Measurements from ENCODE around the gene ENOX1. TPM values are rescaled to one million over a fixed set of nuclear protein-coding genes. Genes with fewer than 3 reads are reported as not detected.

The ENOX1 gene
- total RNA-seq, 4 donors from 2014 or later = 0.27 to 0.83 (median 0.53) TPM; not detected in 1

- Histone ChIP-seq H3K27ac (no peak overlapping the region), H3K36me3 (no peaks in the 10 kb centered on the region), H3K9me3 (no peaks in the 10 kb centered on the region), H3K4me1 (no peaks in the 10 kb centered on the region), H3K27me3 (no peaks in the 10 kb centered on the region), H3K4me3 (no peak overlapping the region)
- DNase-seq = no peak
- TF ChIP-seq CTCF (IDR thresholded peaks at IDR 0.05) = no peak
- TF ChIP-seq POLR2A (IDR thresholded peaks at IDR 0.05) = no peak
These were observed 461.1 kb downstream of the ENOX1 start for GRCh38 chr13:43325636-43326035.

GRCh38 chr13:43324129-43324528, 462.6 kb downstream of the ENOX1 start:
- Histone ChIP-seq H3K9me3 (no peaks in the 10 kb centered on the region), H3K27me3 (no peaks in the 10 kb centered on the region), H3K36me3 (no peaks in the 10 kb centered on the region), H3K4me3 (no peak overlapping the region), H3K27ac (no peak overlapping the region), H3K4me1 (no peaks in the 10 kb centered on the region)
- TF ChIP-seq POLR2A (IDR thresholded peaks at IDR 0.05) (no peak), CTCF (IDR thresholded peaks at IDR 0.05) (no peak)
- no peak for DNase-seq

GRCh38 chr13:43319617-43320444, 466.9 kb downstream of the ENOX1 start:
- Histone ChIP-seq H3K27ac (no peak overlapping the region), H3K27me3 (no peaks in the 10 kb centered on the region), H3K4me1 (no peaks in the 10 kb centered on the region), H3K9me3 (no peaks in the 10 kb centered on the region), H3K36me3 (no peaks in the 10 kb centered on the region), H3K4me3 (no peak overlapping the region)
- no peak for DNase-seq
- no peak for TF ChIP-seq POLR2A (IDR thresholded peaks at IDR 0.05)
- TF ChIP-seq CTCF (IDR thresholded peaks at IDR 0.05) = no peak

- DNase-seq = no peak
- Histone ChIP-seq H3K36me3 (no peaks in the 10 kb centered on the region), H3K4me1 (no peaks in the 10 kb centered on the region), H3K9me3 (no peaks in the 10 kb centered on the region), H3K4me3 (no peak overlapping the region), H3K27ac (no peak overlapping the region), H3K27me3 (no peaks in the 10 kb centered on the region)
- TF ChIP-seq CTCF (IDR thresholded peaks at IDR 0.05) (no peak), POLR2A (IDR thresholded peaks at IDR 0.05) (no peak)
These were observed 469.8 kb downstream of the ENOX1 start for GRCh38 chr13:43316946-43317353.

- Histone ChIP-seq H3K4me3 (no peak overlapping the region), H3K9me3 (no peaks in the 10 kb centered on the region), H3K27ac (no peak overlapping the region), H3K36me3 (no peaks in the 10 kb centered on the region), H3K27me3 (no peaks in the 10 kb centered on the region), H3K4me1 (no peaks in the 10 kb centered on the region)
- no peak for TF ChIP-seq POLR2A (IDR thresholded peaks at IDR 0.05)
- TF ChIP-seq CTCF (IDR thresholded peaks at IDR 0.05) = no peak
- DNase-seq = no peak
These were observed 470.5 kb downstream of the ENOX1 start for GRCh38 chr13:43316281-43316680.
